CD4-positive, alpha-beta T cell treated with Interleukin-4 for 1 hour (primary cell): ENCODE measurements around the gene DDAH1.

Source experiments
- DNase-seq, 2 donors: peaks; one replicate each; pipeline ENCODE4 v3.0.0-alpha.2; 2020 to 2022

The DDAH1 gene

DNA sequence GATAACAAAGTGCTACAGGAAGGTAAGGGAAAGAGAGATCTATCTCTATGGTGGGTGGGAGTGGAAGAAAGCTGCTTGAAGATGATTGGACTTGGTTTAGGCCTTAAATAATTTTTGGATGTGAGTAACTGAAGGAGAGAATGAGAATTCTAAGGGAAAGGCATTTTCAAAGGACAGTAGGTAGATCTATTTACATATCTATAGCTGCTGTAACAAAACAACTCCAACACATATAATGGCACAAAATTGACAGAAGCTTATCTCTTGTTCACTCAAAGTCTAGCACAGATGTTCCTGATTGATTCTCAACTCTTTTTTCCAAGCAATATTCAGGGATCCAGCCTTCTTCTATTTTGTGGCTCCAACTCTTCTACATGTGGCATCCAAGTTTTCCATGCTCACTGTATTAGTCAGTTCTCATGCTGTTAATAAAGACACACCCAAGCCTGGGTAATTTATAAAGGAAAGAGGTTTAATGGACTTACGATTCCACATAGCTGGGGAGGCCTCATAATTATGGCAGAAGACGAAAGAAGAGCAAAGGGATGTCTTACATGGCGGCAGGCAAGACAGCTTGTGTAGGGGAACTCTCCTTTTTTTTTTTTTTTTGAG lies 3.1 kb upstream of the DDAH1 start:
- no peak for DNase-seq

DNA sequence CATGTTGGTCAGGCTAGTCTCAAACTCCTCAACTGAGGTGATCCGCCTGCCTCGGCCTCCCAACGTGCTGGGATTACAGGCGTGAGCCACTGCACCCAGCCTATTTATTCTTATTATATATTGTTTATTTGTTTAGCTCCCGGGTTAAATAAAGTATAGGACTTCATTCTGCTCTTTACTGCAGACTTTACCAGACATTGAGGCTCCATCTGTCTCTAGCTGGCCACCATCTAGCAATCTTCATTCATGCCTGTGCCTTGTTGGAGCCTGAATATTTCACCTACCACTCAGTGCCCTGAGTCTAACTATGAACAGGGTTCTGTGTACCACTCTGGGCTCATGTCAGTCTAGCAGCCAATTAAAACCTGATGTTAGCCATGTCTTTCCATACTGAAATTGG lies 2.1 kb upstream of the DDAH1 start:
- no peak for DNase-seq

DNA sequence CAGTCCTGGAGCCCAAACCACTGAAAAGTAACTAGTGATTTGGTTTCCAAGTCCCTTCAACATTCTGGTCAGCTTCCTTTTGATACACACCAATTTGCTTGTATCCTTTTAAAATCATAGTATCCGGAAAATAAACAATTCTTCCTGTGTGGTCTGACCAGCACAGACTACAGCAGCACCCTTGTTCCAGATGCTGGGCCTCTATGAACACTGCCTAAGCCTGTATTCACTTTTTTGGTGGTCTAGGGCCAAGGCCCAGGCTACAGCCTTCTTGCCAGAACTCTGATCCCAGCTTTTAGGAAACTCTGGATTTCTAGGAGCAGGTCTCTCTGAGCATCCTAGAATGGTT lies 801 bp upstream of the DDAH1 start:
- no peak for DNase-seq

DNA sequence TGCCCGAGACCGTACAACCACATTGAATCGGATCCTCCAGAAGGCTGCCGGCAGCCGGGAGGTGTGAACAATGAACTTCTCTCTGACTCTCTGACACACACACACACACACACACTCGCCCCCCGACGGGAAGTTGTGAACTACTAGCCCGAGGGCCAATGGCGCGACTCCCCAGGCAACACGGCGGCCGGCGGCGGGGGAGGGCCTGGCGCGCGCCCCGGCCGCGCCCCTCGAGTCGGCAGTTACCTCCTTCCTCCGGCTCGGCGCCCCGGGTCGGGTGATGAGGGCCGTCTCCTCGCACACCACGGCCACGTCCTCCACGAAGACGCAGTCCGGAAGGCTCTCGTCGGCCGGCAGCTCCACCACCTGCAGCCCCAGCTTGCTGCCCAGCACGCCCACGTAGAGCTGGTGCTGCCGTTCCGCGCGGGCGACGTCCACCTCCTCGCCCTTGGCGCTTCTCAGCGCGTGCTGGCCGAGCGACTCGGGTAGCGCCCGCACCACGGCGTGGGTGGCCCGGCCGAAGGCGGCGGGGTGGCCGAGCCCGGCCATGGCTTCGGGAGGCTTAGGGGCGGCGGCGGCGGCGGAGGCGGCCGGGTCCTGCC lies 361 bp downstream of the DDAH1 start:
- DNase-seq, result peak in 1 of 2 donors; percentile 15

DNA sequence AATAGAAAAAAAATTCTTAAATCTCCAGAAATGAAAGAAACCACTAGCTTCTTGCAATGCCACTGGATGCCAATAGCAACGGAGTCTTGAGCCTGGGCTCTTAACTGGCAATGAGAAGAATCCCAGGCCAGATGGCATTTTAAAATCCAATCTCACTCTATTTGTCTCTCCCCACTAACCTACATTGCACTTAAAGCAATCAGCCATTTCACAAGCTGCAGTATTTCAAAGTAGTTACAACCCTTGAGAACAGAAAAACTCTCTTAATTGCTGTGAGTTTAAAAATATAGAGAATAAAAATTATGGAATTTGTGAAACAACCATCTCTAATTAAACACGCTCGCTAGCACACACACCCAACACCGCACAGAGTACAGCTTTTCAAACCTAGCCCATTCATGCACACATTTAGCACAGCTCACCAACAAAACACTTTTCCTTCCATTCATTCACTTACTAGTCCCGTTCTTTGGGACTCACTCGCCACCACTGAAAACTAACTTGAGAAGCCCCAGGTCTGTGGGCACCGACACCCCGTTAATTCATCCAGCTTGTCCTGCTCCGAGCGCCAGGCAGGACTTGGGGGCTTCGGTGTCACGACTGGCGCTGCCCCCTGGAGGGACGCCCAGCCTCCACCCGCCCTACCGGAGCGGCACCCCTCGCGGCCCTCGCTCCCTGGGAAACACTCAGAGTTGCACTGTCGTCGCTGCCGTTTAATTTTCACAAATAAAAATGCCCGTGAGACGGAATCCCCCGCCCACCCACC lies 1.0 kb downstream of the DDAH1 start:
- no peak for DNase-seq

DNA sequence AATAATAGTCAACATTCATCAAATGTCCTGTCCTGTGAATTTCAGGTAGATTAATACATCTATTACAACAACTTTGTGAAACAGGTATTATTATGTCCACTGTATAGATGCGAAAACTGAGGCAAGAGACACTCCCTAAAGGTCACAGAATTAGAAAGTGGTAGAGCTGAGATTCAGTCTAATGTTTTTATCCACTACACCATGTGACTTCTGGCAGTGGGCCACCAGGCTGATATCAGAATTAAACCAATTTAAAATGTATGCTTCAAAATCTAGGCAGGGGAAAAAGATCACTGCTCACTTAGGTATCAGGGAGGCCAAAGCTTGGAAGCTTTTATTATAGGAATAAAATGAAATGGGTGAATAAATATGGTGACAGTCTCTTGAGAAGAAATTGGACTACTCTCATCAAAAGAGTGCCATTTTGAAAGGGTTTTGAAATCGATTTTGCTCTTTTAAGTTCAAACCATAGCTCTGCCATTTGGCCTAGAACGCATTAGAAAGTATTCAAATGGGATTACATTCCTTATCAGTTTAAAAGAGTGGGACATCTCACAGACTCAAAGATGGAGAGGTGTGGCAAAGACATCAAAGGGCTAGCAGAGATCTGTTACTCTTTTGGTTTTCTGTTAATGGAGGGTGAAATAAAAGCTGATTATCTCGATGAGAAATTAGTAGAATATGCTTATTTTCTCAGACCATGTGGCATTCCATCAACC lies 1.9 kb downstream of the DDAH1 start:
- no peak for DNase-seq

DNA sequence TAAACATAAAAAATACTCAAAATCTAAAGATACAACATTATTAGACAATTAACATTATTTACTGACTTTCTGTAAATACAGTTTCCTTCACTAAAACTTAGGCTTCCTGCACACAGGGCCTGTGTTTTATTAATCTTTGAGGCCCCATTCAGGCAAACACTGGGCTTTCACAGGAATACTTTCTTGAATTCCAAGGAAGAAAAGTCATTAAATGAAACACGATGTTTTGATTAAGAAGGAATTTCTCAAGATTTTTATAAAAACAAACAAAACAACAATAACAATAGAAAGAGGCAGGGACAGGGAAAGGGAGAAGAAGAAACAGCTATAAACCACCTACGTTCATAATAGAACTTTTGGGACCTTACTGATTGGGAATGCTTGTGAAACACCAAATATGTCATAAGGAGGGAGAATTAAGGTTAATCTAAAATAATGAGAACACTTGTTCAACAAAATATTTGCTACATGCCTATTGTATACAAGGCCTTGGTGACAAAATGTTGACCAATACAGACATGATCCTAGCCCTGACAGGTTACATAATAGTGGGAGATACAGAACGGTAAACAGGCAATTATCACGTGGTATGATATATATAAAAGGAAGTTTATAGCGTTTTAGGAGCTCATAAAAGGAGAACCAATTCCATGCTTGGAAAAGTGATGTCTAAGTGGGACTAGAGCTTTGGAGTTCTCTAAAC lies 3.6 kb downstream of the DDAH1 start:
- no peak for DNase-seq

DNA sequence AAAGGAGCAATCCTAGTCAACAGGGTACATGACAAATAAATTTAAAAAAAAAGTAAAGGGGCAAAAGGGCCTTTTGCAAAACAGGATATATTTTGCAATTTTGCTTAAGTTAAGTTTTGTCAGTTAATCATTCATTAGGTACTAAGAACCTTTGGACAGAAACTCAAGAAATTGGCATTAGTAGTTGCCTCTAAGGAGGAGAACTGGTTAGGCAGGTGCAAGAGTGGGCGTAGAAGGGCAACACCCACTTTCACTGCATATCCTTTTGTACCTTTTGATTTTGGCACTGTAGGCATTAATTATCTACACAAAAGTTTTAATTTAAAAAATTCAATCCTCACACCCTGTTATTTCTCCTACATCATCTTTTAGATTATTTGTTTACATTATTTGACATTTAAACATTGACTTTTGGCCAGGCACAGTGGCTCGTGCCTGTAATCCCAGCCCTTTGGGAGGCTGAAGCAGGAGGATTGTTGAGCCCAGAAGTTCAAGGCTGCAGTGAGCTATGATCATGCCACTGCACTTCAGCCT lies 4.3 kb downstream of the DDAH1 start:
- DNase-seq, result no peak

DNA sequence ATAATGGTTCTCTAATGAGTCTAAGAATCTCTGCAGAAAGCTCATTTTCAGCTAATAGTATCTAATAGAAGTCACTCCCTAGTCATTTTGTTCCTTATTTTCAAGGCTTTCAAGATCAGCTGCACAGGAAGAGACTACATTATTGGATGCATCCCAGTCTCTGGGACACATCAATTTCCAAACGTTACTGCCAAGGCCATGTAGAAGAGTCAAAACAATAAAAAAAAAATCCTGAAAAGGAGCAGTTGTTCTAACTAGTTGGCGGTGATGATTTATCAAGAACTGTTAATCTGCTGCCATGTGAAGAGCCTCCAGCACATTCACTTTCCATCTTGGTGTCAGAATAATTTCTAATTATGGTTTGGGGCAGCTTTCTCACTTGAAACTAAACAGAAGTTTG lies 5.7 kb downstream of the DDAH1 start:
- no peak for DNase-seq

DNA sequence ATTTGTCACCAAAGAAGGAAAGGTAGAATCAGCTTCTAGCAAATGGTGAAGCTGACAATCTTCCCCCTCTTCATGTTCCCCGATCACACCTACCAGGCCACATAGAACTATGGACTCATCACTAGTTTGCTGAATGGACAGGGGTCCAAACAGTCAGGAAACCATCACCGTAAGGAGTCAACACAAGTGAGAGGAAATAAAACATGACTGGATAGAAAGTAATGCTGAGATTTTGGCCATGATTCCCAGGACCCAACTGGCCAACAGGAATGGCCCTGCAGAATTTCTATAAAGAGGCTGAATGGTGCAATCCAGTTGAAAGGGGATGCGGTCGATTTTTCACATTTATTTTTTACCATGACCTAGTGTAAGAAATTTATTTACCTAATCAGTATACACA lies 10.7 kb downstream of the DDAH1 start:
- no peak for DNase-seq

DNA sequence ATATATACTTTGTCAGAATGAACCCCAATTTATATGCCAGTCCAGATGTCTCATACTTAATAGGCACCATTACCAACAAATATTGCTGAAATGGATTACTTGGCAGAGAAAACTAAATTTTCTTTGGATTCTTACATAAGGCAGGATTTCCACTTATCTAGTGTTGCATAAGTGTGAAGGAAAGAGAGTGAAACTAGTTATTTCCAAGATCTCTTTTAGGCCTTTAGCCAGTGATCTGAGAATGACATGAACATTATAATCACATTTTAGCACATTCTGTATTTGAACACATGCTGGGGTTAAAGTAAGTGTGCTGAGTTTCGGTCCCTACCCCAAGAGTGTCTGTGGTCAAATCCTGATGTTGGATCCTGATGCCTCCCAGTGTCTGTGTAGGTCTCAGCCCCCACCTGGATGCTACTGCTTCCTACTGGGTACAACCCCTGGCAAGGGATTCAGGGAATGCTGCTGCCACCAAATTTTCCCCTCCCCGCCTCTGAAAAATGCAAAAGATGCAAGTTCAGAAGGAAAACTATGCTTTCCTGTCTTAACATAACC lies 11.2 kb downstream of the DDAH1 start:
- DNase-seq, result no peak

DNA sequence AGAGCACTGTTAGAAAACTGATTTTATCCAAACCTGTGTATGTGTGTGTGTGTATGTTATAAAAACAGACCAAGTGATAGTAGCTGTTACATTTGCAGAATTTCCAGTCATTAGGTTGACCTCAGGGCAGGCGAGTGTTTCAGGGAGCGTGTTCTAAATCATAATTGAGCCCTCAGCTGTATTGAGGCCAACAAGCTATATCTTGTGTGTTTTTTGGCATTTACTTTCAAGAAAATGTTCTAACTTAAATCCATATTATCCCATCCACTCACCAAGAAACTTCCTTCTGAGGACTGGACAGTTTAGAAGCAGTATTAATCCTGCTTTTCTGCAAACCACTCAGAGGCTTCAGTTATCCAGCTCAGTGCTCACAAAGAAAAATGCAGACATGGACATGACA lies 12.0 kb downstream of the DDAH1 start:
- no peak for DNase-seq

DNA sequence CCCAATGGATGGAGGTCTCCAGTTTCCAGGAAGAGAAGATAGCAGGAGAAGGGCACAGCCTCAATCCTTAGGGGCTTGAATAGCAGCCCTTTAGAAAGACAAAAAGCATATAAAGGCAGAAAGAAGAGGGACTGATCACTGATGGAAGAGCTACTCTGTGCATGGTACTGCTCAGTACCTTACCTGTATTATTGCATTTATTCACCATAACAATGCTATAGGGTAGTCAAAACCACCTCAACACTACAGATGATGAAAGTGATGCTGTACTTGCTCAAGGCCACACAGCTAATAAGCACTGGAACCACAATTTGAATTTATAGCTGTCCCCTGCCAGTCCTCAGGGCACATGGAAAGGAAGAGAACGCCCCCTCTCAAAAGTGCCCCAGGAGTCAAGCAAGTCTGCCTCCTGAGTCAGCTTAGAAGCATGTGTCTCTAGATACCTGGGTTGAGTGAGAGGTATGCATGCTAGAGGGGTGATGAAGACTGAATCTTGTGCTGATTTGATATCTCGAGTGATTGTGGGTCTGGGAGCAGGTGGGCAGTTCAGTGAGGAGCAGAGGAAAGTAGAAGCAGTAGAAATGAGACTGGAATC lies 13.6 kb downstream of the DDAH1 start:
- no peak for DNase-seq

DNA sequence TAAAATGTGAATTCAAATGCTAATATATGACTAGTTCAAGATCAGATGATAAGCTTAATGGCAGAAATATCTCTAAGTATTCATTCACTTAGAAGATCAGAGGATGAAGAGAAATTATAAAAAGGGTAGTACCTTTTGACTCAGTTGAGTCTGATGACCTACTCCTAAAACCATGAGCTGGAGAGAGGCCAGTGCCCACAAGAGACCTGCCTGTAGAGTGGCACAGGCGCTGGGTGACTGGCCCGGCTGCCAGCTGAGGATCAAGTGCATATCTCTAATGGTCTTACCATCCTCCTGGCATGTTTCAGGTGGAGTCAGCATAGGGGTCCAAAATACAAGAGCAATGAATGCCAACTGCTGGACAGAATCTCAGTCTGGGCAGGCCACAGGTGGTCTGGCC lies 14.1 kb downstream of the DDAH1 start:
- DNase-seq, result no peak

DNA sequence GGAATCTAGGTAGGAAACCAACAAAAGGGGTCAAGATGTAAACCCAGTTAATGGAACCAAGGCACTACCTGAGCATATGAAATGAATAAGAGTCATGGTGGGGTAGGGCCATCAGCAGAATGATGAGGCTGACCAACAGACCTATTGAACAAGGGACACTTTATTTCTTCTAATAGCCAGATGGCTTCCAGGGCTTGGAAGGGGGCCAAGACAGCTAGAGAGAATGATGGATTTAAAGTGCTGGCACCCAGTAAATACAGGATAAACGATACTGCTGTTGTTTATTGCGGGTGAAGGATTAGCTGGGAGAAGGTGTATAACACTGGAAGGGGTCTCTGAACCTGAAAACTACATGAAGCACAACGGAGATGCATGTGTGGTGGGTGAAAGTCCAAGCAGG lies 15.6 kb downstream of the DDAH1 start:
- no peak for DNase-seq

DNA sequence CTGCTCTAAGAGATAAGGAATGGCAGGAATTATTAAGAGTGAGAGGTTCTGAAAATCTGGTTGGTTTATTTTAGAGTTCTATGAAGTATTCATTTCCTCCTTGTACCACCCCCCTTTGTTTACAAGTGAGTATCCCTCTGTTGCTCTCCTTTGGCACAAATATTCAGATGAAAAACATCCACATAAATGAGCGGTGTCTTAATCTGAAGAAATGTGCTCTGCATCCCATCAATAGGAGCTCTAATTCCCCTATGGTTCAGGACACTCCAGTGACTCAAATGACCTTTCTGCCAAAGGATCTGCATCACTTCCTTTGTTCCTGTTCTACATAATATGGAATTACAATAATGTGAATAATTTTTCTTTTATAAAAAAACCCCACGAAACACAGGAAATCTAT lies 16.6 kb downstream of the DDAH1 start:
- no peak for DNase-seq

DNA sequence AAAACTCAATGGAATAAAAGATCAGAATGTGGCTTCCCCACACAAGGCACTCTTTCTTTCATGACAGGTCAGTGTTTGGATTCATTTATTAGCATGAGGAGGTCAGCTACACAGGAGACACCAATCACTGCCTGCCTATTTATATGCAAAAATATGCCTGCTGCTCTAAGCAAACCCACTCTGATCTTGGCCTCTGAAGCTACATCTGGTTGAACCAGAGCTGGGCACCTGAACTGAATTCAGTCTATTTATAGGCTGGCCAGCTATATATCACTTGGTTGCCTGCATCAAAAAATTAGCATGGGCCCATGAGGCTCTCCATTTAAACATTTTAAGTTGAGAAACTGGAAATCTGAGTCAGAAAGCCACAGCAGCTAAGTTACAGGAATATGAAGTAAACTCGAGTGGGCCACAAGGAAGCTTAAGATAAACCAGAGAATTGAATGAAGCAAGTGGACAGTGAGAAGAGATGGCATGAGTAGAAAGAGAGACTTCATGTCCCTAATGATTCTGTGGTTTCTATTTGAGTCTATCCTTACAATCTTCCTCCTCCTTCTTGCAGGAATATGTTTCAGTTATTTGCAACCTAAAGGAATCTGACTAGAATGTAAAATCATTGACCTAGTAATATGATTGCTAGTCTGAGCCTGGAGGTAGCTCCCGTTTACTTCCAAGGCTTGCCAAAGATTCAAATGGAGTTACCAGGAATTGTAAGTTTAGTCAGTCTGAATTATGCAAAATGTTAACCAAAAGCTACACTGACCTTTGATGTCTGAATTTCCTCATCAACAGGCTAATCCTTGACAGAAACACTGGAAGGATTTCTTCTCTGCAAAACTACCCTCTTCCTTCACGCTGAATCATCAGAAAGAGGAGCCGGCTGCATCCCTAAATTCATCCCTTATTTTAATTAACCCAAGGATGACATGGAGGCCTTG lies 17.7 kb downstream of the DDAH1 start:
- no peak for DNase-seq

DNA sequence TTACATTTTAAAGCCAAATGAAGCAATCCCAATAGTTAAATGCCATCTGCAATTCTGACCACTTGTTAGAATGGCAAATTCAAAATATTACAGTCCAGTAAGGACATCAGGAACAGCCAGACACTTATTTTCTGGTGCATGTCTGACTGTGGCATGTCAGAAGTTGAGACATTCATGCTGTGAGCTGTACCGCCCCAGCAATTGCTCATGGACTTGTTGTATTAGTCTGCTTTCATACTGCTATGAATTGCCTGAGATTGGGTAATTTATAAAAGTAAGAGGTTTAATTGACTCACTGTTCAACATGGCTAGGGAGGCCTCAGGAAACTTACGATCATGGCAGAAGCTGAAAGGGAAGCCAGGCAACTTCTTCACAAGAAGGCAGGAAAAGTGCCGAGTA lies 19.1 kb downstream of the DDAH1 start:
- no peak for DNase-seq

DNA sequence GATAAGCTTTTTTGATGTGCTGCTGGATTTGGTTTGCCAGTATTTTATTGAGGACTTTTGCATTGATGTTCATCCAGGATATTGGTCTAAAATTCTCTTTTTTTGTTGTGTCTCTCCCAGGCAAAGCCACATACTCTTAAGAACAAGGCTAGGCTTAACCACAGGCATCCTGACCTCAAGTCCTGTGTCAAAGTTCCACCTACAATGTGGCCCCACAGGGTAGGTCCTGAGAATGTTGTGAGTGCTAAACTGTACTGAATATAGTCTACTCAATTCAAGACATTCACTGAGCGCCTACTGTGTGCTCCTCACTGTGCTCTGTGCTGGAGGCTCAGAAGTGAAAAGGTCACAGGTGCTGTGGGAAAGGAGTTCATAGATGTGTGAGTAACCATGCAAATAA lies 20.6 kb downstream of the DDAH1 start:
- no peak for DNase-seq

DNA sequence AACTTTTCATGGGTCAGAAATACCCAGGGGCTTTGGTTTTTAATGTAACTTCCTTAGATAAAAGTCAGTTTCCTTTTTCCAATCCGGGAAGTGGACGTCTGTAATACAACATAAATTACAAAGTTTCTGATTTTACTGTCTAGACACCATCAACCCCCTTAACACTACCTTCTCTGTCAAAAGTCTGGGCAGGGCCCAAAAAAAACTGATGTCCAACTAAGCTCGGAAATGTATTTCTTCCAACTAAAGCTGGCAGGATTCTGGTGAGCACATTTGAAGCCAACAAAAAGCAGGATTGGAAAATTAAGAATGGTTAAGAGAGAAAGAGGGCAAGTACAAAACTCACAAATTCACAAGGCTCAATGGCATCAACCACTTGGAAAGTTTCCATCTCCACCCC lies 24.3 kb downstream of the DDAH1 start:
- DNase-seq, result no peak

DNA sequence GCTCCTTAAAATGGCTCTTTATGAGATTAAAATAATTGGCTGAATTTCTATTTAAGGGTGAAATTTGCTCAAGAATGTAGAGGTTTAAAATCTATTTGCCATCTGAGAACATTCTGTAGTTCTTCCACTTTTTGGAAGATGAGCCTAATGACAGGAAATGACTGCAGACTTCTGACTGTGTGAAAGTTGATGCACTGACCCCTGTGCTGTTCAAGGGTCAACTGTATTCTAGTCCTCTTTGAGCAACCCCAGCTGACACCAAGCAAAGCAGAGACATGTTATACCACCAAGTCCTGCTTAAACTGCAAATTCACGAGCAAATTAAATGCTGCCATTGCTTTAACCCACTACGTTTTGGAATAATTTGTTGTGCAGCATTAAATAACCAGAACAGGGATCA lies 26.6 kb downstream of the DDAH1 start:
- no peak for DNase-seq
